ENCODE data around the gene AHSG.
A peak's percentile ranks its signal among the peaks of the same experiment; 100 is the strongest.

AHSG gene

DNA sequence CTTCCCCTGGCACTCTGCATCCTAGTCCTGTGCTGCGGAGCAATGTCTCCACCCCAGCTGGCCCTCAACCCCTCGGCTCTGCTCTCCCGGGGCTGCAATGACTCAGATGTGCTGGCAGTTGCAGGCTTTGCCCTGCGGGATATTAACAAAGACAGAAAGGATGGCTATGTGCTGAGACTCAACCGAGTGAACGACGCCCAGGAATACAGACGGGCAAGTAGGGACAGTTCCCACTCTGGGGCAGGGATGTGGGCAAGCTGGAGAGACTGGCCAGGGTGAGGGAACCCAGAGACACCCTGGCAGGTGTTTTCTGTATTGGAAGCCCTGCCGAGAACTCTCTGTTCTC, 27.6 kb downstream of the AHSG start:
- DNase-seq (ENCODE audit: low spot score) = peak; percentile 50

DNA sequence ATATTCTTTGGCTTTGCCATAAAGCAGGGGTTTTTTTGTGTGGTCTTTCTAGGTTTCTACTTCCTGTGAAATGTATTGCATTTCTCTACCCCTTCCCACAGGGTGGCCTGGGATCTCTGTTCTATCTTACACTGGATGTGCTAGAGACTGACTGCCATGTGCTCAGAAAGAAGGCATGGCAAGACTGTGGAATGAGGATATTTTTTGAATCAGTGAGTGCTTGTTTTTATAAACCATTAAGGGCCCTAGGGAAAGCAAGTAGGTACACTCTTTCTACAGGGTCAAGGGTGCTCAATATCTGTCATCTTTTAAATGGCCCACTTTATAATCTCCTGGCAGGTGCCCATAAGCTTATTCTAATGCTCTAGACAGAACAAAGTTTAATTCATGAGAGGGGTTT, 28.1 kb downstream of the AHSG start:
- DNase-seq (ENCODE audit: low spot score) = no peak

DNA sequence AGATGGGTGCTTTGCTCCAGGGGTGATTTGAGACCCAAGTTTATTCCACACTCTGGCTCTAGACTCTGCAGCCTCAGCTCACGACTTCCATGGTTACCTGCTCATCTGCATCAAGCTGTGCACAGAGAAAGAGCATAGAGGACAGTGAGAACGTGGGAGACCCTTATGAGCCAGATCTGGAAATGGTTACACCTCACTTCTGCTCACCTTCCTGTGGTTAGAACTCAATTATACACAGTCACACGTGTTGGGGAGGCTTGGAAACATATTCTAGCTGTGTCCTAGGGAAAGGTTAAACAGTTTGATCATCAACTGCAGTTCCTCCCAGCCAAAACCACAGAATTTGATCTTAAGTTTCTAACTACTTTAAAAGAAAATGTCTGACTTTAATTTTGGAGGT, 29.2 kb downstream of the AHSG start:
- no peak for DNase-seq (ENCODE audit: low spot score)

DNA sequence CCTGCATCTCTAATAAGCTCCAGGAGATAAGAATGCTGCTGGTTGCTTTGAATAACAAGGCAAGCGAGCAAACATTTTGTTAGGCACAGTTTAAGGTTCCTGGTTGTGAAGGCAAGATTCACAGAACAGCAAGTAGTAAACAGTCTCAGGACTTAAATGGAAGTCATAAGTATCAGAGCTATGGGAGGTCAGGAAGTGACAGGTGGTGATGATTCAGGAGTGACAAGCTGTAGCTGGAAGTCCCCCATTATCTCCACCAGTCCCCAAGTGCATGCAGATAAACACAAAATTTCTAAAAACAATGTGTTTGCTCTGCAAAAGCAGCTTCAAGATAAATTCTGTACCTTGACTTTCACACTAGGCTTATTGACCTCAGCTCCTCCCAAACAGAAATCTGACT, 30.6 kb downstream of the AHSG start:
- DNase-seq (ENCODE audit: low spot score) = no peak

DNA sequence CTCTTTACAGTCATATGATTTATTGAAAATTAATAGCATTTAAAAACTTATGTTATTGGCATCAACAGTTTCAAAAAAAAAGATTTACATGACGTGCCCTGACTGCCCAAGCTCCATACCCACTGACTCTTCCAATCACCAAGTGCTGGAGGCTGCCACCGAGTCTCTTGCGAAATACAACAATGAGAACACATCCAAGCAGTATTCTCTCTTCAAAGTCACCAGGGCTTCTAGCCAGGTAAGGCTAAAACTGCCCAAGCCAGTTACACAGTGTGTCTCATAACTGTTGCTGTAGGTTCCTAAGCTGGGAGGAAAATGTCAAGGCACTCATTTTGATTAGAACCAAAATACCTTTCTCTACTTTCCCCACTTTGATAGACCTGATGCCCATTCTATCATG, 31.8 kb downstream of the AHSG start:
- DNase-seq (ENCODE audit: low spot score) = no peak

DNA sequence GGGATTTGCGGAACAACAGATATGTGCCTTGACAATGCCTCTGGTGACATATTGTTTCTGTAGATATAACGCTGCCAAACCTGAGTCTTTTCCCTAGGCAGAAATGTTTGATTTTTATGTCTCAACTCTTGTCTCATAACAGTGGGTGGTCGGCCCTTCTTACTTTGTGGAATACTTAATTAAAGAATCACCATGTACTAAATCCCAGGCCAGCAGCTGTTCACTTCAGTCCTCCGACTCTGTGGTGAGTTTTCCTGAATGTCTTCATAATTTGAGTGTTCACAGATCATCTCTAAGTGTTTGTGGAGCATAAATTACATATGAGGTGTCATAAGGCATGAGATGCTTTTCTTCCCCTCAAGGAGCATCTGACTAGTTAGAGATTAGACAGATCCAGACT, 33.2 kb downstream of the AHSG start:
- no peak for DNase-seq (ENCODE audit: low spot score)

DNA sequence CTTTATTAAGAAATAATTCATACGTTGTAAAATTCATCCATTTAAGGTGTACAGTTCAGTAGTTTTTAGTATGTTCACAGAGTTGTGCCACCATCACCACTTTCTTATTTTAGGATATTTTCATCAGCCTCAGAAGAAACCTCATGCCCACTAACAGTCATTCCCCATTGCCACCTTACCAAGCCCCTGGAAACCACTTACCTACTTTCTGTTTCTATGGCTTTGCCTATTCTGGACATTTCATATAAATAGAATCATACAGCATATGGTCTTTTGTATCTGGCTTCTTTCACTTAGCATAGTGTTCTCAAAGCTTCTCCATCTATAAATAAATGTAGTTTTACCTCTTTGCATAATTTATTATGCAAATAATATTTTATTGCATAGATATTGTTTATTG, 34.0 kb downstream of the AHSG start:
- no peak for DNase-seq (ENCODE audit: low spot score)

DNA sequence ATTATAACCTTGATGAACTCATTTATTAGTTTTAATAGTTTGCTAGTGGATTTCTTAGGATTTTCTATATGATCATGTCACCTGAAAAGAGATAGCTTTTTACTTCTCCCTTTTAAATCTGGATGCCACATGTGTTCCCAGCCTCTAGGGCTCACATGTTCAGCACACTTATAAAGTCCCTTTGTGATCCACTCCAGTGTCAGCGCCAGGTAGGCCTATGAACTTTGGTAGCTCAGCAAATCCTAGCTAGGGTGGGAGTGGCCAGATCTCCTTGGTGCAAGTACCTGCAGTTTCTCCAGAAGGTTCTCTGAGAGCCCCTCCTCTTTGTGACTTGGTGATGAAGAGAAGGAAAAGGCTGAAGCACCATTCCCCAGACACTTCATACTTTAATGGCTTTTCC, 36.0 kb downstream of the AHSG start:
- DNase-seq (ENCODE audit: low spot score) = no peak

DNA sequence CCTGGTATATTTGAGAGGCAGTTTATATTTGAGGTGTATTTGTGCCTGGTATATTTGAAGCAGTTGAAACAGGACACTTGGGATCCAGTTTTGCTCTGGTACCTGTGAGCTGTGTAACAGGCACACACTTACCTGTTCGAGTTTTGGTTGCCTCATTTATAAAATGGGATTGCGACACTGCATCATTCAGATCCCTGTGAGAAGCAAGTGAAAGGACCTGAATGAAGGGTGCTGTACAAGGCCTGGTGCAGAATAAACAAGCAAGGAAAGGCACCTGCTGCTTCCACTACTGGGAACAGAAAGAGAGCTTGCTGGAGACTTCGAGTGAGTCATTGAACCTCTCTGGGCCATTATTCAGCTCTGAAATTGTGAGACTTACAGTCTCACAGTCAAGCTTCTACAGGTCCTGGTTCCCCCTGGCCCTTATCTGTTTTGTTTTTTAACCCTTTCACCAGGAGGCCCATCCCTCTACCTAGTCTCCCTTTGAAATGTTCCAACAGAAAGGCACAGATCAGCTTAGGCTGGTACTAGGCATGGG, 38.9 kb downstream of the AHSG start:
- DNase-seq (ENCODE audit: low spot score) = no peak

DNA sequence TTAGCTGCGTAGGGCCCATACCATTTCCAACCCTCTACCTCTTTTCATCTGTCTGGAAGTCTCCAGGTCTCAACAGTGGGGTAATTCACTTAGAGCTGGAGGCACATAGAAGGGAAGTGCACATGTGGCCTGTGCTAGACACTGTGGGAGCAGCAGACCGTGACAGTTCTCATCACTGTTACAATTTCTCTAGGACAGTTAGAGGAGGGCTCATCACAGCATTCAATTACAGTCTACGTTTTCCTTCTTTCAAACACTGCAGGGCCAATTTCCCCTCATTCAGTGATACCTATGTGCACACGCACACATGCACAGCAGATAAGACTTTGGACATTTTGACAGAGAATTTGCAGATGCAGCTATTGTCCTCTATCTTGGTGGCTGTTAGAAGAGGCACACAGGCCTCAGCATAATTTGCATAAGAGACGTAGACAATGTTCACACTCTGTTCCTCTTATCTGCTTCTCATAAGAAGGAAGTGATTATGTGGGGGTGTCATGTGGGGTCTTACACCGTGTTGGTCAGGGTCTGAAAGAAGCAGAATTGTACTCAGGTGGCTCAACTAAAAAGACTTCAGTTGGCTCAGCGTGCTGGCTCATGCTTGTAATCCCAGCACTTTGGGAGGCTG, 40.3 kb downstream of the AHSG start:
- DNase-seq (ENCODE audit: low spot score) = no peak

DNA sequence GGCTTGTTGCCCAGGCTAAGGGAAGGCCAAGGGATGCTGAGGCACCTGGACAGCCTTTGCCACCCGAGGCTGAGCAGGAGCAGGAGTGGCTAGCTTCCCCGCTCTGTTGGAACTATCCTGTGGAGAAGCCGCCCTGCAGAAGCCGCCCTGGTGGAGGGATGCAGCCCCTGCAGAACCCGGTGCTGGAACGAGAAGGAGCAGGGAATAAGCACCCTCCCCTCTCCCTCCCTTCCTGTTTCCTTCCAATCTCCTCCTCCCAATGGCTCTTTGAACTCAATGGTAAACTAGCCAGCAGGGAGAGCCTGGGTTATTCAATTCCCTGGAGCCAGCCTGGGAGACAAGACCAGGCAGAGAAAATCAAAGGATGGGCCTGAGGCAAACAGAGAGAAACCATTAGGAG, 41.1 kb downstream of the AHSG start:
- DNase-seq (ENCODE audit: low spot score) = peak; percentile 17

DNA sequence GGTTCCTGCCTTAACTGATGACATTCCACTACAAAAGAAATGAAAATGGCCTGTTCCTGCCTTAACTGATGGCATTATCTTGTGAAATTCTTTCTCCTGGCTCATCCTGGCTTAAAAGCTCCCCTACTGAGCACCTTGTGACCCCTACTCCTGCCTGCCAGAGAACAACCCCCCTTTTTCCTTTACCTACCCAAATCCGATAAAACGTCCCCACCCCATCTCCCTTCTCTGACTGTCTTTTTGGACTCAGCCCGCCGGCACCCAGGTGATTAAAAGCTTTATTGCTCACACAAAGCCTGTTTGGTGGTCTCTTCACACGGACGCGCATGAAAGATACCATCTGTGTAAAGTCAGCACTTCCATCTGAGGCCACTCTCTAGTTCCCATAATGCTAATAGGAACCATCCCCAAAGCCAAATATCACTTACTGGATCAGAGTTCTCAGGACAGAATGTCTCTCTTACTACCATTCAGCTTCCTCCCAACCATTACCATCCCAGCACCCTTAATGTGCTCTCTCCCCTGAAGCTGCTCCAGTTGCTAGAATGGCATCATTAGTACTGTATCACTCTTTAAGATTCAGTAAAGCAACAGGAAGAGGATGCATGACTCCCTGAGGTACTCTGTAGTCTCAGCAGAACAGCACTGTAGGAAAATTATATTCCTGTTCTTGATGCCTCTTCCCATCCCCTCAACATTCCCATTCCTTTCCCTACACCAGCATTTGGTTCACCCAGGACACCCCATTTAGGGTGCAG, 50.7 kb downstream of the AHSG start:
- DNase-seq (ENCODE audit: low spot score) = no peak

DNA sequence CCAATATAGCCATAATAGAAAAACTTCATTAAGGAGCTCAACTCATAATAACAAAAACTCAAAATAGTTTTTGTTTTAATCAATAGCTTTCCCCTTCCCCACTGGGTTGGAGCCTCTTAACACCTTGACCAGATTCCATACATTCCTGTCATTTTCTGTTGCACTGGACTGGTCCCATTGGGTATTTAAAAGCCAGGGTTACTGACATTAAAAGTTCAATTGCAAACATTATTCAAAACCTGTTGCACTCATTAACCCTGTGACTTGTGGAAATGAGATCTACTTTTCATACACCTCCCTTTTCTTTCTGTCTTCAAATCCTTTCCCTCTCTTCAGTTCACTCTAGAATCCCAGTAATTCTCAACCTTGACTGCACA, 51.2 kb downstream of the AHSG start:
- DNase-seq (ENCODE audit: low spot score) = no peak

DNA sequence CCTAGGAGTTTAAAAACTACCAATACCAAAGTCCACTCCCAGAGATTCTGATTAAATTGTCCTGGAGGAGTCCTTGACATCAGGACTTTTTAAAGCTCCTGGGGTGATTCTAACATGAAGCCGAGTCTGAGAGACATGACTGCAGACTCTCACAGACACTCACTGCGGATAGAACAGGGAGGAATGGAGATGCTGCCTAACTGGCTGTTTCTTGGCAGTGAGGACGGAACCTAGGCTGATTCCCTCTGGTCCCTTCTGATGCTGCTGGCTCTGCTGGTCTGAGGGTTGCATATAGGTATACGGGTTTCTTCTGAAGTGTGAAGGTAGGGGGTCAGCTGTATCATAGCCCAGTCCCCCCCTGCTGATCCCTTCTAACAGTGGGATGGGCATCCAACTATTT, 51.6 kb downstream of the AHSG start:
- no peak for DNase-seq (ENCODE audit: low spot score)

DNA sequence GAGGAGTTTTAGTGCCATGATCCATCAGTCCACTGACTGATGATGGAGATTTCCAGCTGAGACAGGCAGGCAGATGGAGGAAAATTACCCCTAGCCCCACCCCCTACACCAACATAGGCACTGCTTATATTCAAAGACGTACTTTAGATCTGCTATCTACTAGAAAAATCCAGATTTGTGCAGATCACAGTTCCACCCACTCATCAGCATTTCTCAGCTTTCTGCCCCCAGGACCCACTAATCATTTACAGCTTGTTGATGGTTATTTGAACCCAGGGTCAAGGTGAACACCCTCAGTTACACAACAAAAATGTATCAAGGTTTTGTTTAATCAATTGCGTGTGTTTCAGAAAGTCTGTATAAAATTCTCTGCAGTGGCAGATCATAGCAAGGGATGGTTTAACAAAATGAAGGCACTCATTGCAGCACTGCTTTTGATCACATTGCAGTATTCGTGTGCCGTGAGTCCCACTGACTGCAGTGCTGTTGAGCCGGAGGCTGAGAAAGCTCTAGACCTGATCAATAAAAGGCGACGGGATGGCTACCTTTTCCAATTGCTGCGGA, 52.8 kb downstream of the AHSG start, which contains the start of gene HRG:
TSS of gene HRG (plus strand) at position 390 of the 564 bp plus-strand sequence. CDS start at position 408, 18 bp downstream.
- DNase-seq (ENCODE audit: low spot score) = no peak

DNA sequence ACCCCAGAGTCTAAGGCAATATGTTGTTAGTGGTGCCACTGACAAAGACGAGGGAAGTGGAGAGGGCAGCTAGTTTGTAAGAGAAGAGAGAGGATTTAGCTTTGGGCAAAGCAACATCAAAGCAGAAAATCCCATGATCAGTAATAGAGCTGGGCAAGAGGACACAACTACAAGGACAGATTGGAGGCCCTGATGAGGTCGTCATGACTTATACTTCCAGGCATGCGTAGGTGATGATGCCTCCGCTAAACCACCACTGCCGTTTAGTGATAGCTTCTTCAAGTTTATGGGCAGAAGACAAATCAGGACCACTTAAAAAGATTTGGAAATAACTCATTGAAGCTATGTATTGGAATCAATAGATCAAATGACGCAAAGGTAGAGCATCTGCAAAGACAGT, 55.6 kb downstream of the AHSG start:
- no peak for DNase-seq (ENCODE audit: low spot score)

DNA sequence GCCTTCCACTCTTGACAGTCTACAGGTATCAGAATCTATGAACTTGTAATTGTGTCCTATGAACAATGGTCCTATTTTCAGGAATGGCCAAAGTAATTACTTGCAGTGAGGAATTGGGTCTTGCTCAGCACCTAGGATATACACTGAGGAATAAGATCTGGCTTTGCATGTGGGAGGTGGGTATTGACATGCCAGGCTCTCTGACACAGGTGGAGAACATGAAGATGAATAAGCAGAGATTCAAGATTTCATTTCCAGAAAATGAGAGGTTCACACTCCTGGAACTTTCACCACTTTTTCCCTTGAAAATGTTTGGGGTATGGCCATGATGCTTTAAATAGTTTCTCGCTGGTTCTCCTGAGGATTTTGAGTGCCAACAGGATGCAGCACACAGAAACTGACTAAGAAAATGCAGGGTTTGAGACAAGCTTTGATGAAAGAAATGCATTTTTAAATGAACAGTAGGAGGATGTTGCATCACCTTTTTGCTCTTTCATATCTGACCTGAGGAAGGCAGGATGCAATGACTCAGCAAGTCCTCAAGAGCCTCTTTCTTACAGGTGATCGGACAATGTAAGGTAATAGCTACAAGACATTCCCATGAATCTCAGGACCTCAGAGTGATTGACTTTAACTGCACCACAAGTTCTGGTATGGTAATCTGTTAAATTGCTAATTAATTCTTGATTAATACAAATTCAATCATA, 56.7 kb downstream of the AHSG start:
- no peak for DNase-seq (ENCODE audit: low spot score)

DNA sequence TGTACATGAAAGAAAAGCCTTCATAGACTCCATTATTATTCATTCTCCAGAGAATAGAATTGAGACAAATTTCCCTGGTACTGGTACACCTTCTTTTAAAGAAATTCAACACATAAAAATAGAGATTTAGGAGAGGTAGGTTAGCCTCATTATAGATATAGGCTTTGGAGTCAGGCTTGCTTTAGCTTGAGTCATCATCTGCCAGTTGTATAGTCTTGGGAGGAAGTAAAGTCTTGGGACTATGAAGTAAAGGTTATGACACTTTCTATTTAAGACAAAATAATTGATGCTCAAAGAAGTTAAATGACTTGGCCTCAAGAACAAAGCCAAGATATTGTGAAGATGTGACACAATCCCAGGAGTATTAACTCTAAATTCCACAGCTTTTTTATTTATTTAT, 57.3 kb downstream of the AHSG start:
- no peak for DNase-seq (ENCODE audit: low spot score)

All from AG20443 (cell line).